ENCODE measurements around the gene CHAF1A.
A peak's percentile ranks its signal among the peaks of the same experiment; 100 is the strongest.

Gene CHAF1A

GRCh38 chr19:4379383-4380253, 22.8 kb upstream of the CHAF1A start:
- TF ChIP-seq, protein P1, sequence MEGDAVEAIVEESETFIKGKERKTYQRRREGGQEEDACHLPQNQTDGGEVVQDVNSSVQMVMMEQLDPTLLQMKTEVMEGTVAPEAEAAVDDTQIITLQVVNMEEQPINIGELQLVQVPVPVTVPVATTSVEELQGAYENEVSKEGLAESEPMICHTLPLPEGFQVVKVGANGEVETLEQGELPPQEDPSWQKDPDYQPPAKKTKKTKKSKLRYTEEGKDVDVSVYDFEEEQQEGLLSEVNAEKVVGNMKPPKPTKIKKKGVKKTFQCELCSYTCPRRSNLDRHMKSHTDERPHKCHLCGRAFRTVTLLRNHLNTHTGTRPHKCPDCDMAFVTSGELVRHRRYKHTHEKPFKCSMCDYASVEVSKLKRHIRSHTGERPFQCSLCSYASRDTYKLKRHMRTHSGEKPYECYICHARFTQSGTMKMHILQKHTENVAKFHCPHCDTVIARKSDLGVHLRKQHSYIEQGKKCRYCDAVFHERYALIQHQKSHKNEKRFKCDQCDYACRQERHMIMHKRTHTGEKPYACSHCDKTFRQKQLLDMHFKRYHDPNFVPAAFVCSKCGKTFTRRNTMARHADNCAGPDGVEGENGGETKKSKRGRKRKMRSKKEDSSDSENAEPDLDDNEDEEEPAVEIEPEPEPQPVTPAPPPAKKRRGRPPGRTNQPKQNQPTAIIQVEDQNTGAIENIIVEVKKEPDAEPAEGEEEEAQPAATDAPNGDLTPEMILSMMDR (IDR thresholded peaks at IDR 0.05): no peak
- peaks cover 7 to 63% (median 37%) of the 10 kb centered on the region in 4 donors for H3K4me1 ChIP-seq
- no peaks in the 10 kb centered on the region for H3K9me3 ChIP-seq
- H3K27ac ChIP-seq: no peak overlapping the region
- H3K4me3 ChIP-seq: no peak overlapping the region
- DNase-seq: peak in 1 of 2 donors; percentile 55
- intact Hi-C loops (cut with DNase I; ENCODE audit: low total_unique reads): no loop called here
- H3K27me3 ChIP-seq: no peaks in the 10 kb centered on the region
- H3K36me3 ChIP-seq: peaks cover 0 to 15% (median 0%) of the 10 kb centered on the region in 3 donors

GRCh38 chr19:4380254-4380727, 22.1 kb upstream of the CHAF1A start:
- Histone ChIP-seq H3K27ac (no peak overlapping the region), H3K27me3 (no peaks in the 10 kb centered on the region), H3K4me1 (peaks cover under 1 to 58% (median 30%) of the 10 kb centered on the region in 4 donors), H3K36me3 (peaks cover 0 to 16% (median 6%) of the 10 kb centered on the region in 3 donors), H3K9me3 (no peaks in the 10 kb centered on the region), H3K4me3 (no peak overlapping the region)
- intact Hi-C loops (cut with DNase I; ENCODE audit: low total_unique reads): no loop called here
- peak in 1 of 2 donors; percentile 65 for DNase-seq
- TF ChIP-seq, protein P1 (IDR thresholded peaks at IDR 0.05): no peak

DNA sequence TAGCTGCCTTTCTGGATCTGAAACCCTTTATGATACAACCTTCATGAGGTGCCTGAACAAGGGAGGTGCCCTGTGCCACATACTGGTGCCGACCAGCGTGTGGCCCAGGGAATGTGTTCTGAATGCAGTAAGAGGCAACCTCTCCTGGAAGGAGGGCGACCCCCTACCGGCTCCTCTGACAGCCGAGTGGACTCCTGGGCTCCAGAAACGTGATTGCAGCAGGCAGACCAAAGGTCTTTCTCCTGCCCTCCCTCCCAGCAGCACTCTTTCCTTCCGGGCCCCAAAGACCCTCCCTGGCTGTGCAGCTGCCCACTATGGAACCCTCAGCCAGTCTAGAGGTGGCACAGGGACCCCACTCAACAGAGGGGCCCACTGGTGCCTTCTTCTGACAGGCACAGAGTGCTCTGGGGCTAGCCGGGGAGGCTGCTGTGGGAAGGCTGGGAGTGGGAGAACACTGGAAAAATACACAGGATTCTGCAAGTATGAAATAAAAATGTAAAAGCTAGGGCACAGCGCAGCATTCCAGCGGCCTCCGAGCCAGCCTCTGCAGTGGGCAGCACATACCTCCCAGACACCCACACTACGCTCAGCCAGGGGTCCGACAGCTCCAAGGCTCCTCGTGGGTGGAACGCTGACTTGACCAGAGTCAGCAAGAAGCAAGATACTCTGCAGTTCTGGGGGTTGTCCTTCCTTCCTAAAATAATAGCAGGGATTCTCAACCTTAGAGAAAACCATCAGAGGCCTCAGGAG, 17.0 kb upstream of the CHAF1A start:
- TF ChIP-seq, protein P1 (IDR thresholded peaks at IDR 0.05): no peak
- Histone ChIP-seq H3K27ac (no peak overlapping the region), H3K9me3 (no peaks in the 10 kb centered on the region), H3K27me3 (no peaks in the 10 kb centered on the region), H3K4me3 (no peak overlapping the region), H3K36me3 (peaks cover 0 to 19% (median 7%) of the 10 kb centered on the region in 3 donors), H3K4me1 (peaks cover 0 to 47% (median 26%) of the 10 kb centered on the region in 4 donors)
- no peak for DNase-seq
- intact Hi-C loops (cut with DNase I; ENCODE audit: low total_unique reads): no loop called here

- H3K27ac ChIP-seq: no peak overlapping the region
- DNase-seq: no peak
- H3K4me1 ChIP-seq: peaks cover 0 to 50% (median 34%) of the 10 kb centered on the region in 4 donors
- intact Hi-C loops (cut with DNase I; ENCODE audit: low total_unique reads): no loop called here
- H3K36me3 ChIP-seq: peaks cover 0 to 19% (median 7%) of the 10 kb centered on the region in 3 donors
- H3K4me3 ChIP-seq: no peak overlapping the region
- TF ChIP-seq, protein P1 (IDR thresholded peaks at IDR 0.05): no peak
- no peaks in the 10 kb centered on the region for H3K9me3 ChIP-seq
- no peaks in the 10 kb centered on the region for H3K27me3 ChIP-seq
Observed at GRCh38 chr19:4386041-4386782, 16.2 kb upstream of the CHAF1A start.
